Kidney epithelial cell (primary cell): ENCODE data around the gene TTC12. TPM values are rescaled to one million over a fixed set of nuclear protein-coding genes. Genes with fewer than 3 reads are reported as not detected.

Source experiments
- DNase-seq: peaks from one replicate; pipeline ENCODE4 v3.0.0-alpha.2; 2010; ENCODE audit warnings: low read depth
- H3K27me3 ChIP-seq: 2 replicates; pipeline ENCODE4 v1.6.0; 2011; ENCODE audit warnings: low read length; ENCODE audit not compliant: control insufficient read depth, insufficient read depth
- H3K36me3 ChIP-seq: 2 replicates; pipeline ENCODE4 v1.5.1; 2011; ENCODE audit warnings: low read length; ENCODE audit not compliant: control insufficient read depth, insufficient read depth
- H3K4me3 ChIP-seq: 2 replicates; pipeline ENCODE4 v1.5.1; 2011; ENCODE audit warnings: low read depth, mild to moderate bottlenecking, control low read depth, low read length
- CTCF ChIP-seq: IDR thresholded peaks from 2 replicates; pipeline ENCODE4 v1.5.1; 2011; ENCODE audit warnings: mild to moderate bottlenecking, moderate library complexity, low read length, control low read depth, inconsistent platforms; ENCODE audit not compliant: insufficient read depth, poor library complexity, severe bottlenecking
- total RNA-seq: library from RNA; depleted of rRNA; stranded (reverse); fragments of >200 nt; gene quantifications from 2 replicates; pipeline ENCODE4 v1.2.3, GENCODE V29; 2015

The TTC12 gene
- total RNA-seq, 1 donor from 2014 or later: 17.1 TPM

- DNase-seq: no peak
- Histone ChIP-seq H3K4me3 (no peak overlapping the region), H3K27me3 (no peaks in the 10 kb centered on the region), H3K36me3 (no peaks in the 10 kb centered on the region)
- no peak for TF ChIP-seq CTCF
These were observed 31.6 kb downstream of the TTC12 start for GRCh38 chr11:113345978-113346377.

GRCh38 chr11:113349528-113349927, 35.1 kb downstream of the TTC12 start:
- Histone ChIP-seq H3K27me3 (no peaks in the 10 kb centered on the region), H3K36me3 (no peaks in the 10 kb centered on the region), H3K4me3 (no peak overlapping the region)
- no peak for TF ChIP-seq CTCF
- no peak for DNase-seq

- Histone ChIP-seq H3K27me3 (no peaks in the 10 kb centered on the region), H3K36me3 (no peaks in the 10 kb centered on the region), H3K4me3 (no peak overlapping the region)
- TF ChIP-seq CTCF: no peak
- no peak for DNase-seq
These were observed 36.1 kb downstream of the TTC12 start for GRCh38 chr11:113350336-113351067.

GRCh38 chr11:113351068-113351450, 36.7 kb downstream of the TTC12 start:
- no peaks in the 10 kb centered on the region for H3K27me3 ChIP-seq
- H3K36me3 ChIP-seq: no peaks in the 10 kb centered on the region
- H3K4me3 ChIP-seq: no peak overlapping the region
- no peak for DNase-seq
- no peak for TF ChIP-seq CTCF

- Histone ChIP-seq H3K4me3 (no peak overlapping the region), H3K36me3 (no peaks in the 10 kb centered on the region), H3K27me3 (no peaks in the 10 kb centered on the region)
- TF ChIP-seq CTCF: no peak
- DNase-seq: no peak
These were observed 37.1 kb downstream of the TTC12 start for GRCh38 chr11:113351480-113351879.

GRCh38 chr11:113356203-113356602, 41.8 kb downstream of the TTC12 start:
- no peak for DNase-seq
- H3K27me3 ChIP-seq: no peaks in the 10 kb centered on the region
- no peak overlapping the region for H3K4me3 ChIP-seq
- TF ChIP-seq CTCF: no peak
- peaks cover 2% of the 10 kb centered on the region for H3K36me3 ChIP-seq
